NCI-H446 treated with DMSO at 0.1 percent for 48 hours (cell line): Measurements from ENCODE around the gene PBLD.

Experiments
- DNase-seq: peaks from one replicate; lab custom pipeline; 2025; lab: John Stamatoyannopoulos, UW

PBLD gene

GRCh38 chr10:68233046-68233445 is 99.7 kb downstream of the PBLD start:
- no peak for DNase-seq
